Measurements from ENCODE around the gene COMP. TPM values are rescaled to one million over a fixed set of nuclear protein-coding genes. Genes with fewer than 3 reads are reported as not detected.

The COMP gene
- polyA plus RNA-seq, 1 donor (not counting 4 experiments of a cell fraction or from before 2014, with no cell fraction given): not detected

DNA sequence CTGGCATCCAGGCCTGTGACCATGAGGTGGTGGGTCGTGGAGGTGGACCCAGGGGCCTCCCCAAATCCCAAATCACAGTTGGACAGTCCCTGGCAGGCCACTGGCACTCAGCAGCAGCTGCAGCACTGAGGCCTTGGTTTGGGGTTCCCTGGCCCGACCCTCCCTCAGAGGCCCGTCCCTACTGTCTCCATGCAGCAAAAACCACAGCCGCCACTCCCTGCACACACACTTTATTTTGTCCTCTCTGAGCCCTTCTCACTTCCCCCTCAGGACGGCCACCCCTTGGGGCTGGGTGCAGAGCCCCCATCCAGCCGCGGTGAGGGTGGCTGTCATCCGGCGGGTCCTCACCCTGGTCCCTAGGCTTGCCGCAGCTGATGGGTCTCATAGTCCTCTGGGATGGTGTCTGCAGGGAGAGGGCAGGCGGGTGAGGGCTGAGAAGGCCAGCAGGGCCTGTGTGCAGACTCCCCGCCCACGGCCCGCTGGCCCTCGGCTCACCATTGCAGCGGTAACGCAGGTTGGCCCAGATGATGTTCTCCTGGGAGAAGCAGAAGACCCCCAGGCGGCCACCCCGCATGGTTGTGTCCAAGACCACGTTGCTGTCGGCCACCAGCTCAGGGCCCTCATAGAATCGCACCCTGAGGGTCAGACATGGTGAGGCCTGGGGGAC, 8.4 kb downstream of the COMP start:
- H3K4me2 ChIP-seq (ENCODE audit: control insufficient read depth, extremely low read depth, insufficient read depth, low read depth, low read length): no peak overlapping the region
- H3K79me2 ChIP-seq (ENCODE audit: control insufficient read depth, insufficient read depth, low read length): no peaks in the 10 kb centered on the region
- no peaks in the 10 kb centered on the region for H3K4me1 ChIP-seq (ENCODE audit: control insufficient read depth, extremely low read depth, insufficient read depth, low read length)
- peaks cover 40% of the 10 kb centered on the region for H3K27me3 ChIP-seq (ENCODE audit: control insufficient read depth, extremely low read depth, insufficient read depth, low read length)
- no peaks in the 10 kb centered on the region for H4K20me1 ChIP-seq (ENCODE audit: control insufficient read depth, extremely low read depth, insufficient read depth, low read length)
- dilution Hi-C loops (cut with MboI; ENCODE audit: extremely low pct_ligation_motif_present, low sequenced_read_pairs): no loop called here
- H3K9ac ChIP-seq (ENCODE audit: control insufficient read depth, extremely low read depth, insufficient read depth, low read length): no peak overlapping the region
- no peak overlapping the region for H3K27ac ChIP-seq (ENCODE audit: control insufficient read depth, insufficient read depth, low read length)
- H3K4me3 ChIP-seq (ENCODE audit: control insufficient read depth in 2 of 3, extremely low read depth in 1 of 3, insufficient read depth in 2 of 3, low read depth in 1 of 3, low read length in 3 of 3): no peak overlapping the region
- no peaks in the 10 kb centered on the region for H3K36me3 ChIP-seq (ENCODE audit: control insufficient read depth in 2 of 2, extremely low read depth in 1 of 2, insufficient read depth in 2 of 2, low read length in 2 of 2)
- DNase-seq (ENCODE audit: low read depth, low spot score) (no peak), FAIRE-seq (no peak)
- H3K9me1 ChIP-seq (ENCODE audit: control insufficient read depth, extremely low read depth, insufficient read depth, low read length): no peaks in the 10 kb centered on the region
- TF ChIP-seq, protein P1, sequence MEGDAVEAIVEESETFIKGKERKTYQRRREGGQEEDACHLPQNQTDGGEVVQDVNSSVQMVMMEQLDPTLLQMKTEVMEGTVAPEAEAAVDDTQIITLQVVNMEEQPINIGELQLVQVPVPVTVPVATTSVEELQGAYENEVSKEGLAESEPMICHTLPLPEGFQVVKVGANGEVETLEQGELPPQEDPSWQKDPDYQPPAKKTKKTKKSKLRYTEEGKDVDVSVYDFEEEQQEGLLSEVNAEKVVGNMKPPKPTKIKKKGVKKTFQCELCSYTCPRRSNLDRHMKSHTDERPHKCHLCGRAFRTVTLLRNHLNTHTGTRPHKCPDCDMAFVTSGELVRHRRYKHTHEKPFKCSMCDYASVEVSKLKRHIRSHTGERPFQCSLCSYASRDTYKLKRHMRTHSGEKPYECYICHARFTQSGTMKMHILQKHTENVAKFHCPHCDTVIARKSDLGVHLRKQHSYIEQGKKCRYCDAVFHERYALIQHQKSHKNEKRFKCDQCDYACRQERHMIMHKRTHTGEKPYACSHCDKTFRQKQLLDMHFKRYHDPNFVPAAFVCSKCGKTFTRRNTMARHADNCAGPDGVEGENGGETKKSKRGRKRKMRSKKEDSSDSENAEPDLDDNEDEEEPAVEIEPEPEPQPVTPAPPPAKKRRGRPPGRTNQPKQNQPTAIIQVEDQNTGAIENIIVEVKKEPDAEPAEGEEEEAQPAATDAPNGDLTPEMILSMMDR (optimal IDR thresholded peaks at IDR 0.05 in 1 of 3, IDR thresholded peaks at IDR 0.05 in 1 of 3, conservative IDR thresholded peaks at IDR 0.05 in 1 of 3; ENCODE audit: extremely low read depth in 1 of 3, insufficient read depth in 2 of 3, low read length in 3 of 3): no peak
- TF ChIP-seq EZH2 (IDR thresholded peaks at IDR 0.05; ENCODE audit: low read length): no peak
- no peak overlapping the region for H2AFZ ChIP-seq (ENCODE audit: control insufficient read depth, low read length)
- no peaks in the 10 kb centered on the region for H3K9me3 ChIP-seq (ENCODE audit: control insufficient read depth, low read depth, low read length)

GRCh38 chr19:18781885-18782527, 9.1 kb downstream of the COMP start:
- Histone ChIP-seq H3K4me2 (ENCODE audit: control insufficient read depth, extremely low read depth, insufficient read depth, low read depth, low read length) (no peak overlapping the region), H3K9ac (ENCODE audit: control insufficient read depth, extremely low read depth, insufficient read depth, low read length) (no peak overlapping the region), H3K4me3 (ENCODE audit: control insufficient read depth in 2 of 3, extremely low read depth in 1 of 3, insufficient read depth in 2 of 3, low read depth in 1 of 3, low read length in 3 of 3) (no peak overlapping the region), H3K4me1 (ENCODE audit: control insufficient read depth, extremely low read depth, insufficient read depth, low read length) (no peaks in the 10 kb centered on the region), H3K79me2 (ENCODE audit: control insufficient read depth, insufficient read depth, low read length) (no peaks in the 10 kb centered on the region), H3K9me1 (ENCODE audit: control insufficient read depth, extremely low read depth, insufficient read depth, low read length) (no peaks in the 10 kb centered on the region), H3K36me3 (ENCODE audit: control insufficient read depth in 2 of 2, extremely low read depth in 1 of 2, insufficient read depth in 2 of 2, low read length in 2 of 2) (no peaks in the 10 kb centered on the region), H3K27ac (ENCODE audit: control insufficient read depth, insufficient read depth, low read length) (no peak overlapping the region), H4K20me1 (ENCODE audit: control insufficient read depth, extremely low read depth, insufficient read depth, low read length) (no peaks in the 10 kb centered on the region), H3K27me3 (ENCODE audit: control insufficient read depth, extremely low read depth, insufficient read depth, low read length) (peaks cover 33% of the 10 kb centered on the region), H2AFZ (ENCODE audit: control insufficient read depth, low read length) (no peak overlapping the region), H3K9me3 (ENCODE audit: control insufficient read depth, low read depth, low read length) (no peaks in the 10 kb centered on the region)
- DNase-seq (ENCODE audit: low read depth, low spot score) (no peak), FAIRE-seq (no peak)
- dilution Hi-C loops (cut with MboI; ENCODE audit: extremely low pct_ligation_motif_present, low sequenced_read_pairs): no loop called here
- TF ChIP-seq EZH2 (IDR thresholded peaks at IDR 0.05; ENCODE audit: low read length): no peak
- TF ChIP-seq, protein P1 (optimal IDR thresholded peaks at IDR 0.05 in 1 of 3, IDR thresholded peaks at IDR 0.05 in 1 of 3, conservative IDR thresholded peaks at IDR 0.05 in 1 of 3; ENCODE audit: extremely low read depth in 1 of 3, insufficient read depth in 2 of 3, low read length in 3 of 3): no peak
